NCI-H460 (cell line): ENCODE data around the gene PPM1H. TPM values are rescaled to one million over a fixed set of nuclear protein-coding genes. Genes with fewer than 3 reads are reported as not detected.
A peak's percentile ranks its signal among the peaks of the same experiment; 100 is the strongest.

Experiments
- DNase-seq: peaks from one replicate; pipeline ENCODE4 v3.0.0-alpha.2; 2016; ENCODE audit warnings: low read depth; ENCODE audit errors: extremely low read depth
- total RNA-seq: library from RNA; depleted of rRNA; stranded (reverse); fragments of >200 nt; shearing (Covaris generic); gene quantifications from 2 replicates; pipeline ENCODE4 v1.2.3, GENCODE V29; 2014

PPM1H gene
- total RNA-seq, 1 experiment from 2014 or later, result 5.2 TPM

DNA sequence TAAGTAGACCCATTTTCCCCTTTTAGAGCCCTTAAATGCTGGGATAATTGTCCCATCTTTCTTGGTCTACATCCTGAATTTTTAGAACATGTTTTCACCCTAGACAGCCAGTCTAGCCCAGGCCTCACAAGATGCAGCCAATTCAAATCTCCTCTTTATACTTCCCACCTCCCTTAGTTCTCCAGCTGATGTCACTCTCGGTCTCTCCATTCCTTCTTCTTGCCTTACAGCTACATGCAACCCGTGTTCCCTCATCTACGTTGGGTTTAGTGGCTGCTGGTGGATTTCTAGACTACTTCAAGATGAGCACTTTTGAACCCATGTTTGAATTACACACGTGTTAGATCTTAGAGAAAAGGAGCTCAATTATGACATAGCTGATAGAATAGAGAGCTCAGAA, 132.0 kb downstream of the PPM1H start:
- DNase-seq, result no peak

DNA sequence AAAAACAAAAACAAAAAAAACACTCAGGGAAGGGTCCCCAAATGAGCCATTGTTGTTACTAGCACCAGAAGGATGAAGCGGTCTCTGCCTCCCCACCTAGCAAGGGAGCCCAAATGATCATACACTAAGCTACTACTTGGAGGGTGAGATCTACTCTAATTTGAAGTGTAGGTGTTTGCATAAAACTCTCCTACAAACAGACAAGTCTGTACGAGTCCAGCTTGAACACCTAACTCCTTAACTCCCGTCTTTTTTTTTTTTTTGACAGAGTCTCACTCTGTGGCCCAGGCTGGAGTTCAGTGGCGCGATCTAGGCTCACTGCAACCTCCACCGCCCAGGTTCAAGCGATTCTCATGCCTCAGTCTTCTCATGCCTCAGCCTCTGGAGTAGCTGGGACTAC, 132.6 kb downstream of the PPM1H start:
- DNase-seq, result no peak

DNA sequence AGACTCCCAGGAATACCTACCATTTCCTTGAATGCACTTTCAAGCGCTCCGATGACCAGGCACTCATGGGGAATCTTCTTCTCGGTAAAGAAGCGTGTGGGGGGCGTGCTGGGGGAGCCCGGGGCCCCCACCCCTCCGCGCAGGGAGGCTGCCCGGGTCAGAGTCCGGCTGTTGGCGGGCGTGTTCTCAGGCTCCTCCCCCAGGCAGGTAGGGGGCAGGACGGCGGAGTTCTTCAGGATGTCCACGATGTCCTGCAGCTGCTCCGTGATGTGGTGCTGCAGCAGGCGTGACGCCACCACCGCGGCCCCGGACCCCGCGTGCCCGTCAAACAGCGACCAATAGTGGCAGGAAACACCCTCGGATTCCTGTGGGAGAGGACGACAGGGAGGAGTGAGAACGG, 133.2 kb downstream of the PPM1H start:
- DNase-seq, result no peak

DNA sequence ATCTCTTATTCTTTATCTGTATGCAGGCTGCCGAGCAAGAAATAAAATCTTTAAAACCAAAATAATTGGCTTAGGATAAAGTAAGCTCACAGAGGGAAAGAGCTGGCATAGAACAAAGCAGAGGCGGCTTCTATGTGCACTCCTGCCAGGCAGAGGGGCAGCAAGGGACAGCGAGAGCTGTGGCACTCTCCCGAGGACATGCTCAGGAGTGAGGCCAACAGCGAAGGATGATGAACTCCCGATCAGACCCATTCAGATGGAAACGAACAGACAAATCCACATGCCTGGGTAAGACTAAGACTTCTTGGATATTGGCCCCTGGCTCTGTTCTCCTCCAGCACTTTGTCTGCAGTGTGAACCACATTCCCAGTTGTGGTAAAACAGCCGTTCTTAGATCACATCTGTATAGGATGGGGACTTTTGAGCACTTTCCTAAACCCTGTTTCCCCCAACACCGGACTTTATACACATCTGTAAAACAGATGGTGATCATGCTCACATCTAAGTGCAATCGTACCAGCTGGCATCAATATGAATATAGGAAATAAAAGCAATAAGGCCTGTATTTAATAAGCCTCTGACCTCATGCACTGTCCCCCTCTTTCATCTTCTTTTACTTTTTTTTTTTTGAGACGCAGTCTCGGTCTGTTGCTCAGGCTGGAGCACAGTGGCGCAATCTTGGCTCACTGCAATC, 134.1 kb downstream of the PPM1H start:
- no peak for DNase-seq

DNA sequence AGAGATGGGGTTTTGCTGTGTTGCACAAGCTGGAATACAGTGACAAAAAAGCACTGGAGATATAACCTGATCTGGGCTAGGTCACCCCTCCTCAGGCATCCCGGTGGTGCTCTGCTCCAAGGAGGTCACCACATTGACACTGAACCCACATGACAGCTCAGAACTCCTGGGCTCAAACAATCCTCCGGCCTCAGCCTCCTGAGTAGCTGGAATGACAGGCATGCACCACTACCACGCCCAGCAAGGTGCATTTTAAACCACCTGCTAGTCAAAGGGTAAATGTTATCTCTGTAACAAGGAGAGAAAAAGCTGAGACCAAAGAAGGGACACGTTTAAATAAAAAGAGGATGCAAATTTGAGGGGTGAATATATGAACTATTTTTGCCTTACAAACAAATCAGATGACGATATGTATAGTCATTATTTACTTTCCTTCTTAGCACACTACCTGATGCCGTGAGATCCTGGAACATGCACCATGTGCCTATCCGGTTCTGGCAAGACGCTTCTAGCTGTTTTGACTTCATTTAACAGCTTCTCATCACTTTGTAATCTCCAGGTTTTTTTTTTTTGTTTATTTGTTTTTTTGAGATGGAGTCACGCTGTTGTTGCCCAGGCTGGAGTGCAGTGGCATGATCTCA, 135.1 kb downstream of the PPM1H start:
- DNase-seq, result peak; percentile 38

DNA sequence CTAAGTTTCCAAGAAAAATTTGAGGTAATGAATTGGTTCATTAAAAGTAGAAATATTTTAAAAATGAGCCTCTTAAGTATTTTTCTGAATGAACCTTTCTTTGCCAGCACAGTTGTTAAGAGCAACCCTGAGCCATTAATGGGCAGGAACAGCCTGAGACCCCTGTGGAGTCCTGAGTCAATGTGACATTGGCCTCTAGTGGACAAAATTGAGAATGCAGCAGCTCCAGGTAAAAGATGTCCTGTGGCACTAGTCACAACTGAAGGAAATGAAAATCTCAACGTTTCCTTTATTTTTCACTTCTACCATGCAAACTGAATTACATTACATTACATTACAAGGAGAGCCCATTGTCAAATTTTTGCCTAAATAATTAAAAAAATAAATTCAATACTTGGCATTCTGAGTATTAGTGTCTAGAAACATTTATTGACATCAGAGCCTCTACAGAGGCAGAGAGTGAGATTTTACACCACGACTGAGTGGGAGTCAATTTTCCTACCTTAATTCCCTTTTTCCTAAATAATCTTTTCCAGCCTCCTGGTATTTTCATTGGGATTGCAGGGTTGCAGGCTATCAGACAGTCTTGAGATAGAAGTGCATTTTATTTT, 135.7 kb downstream of the PPM1H start:
- peak; percentile 78 for DNase-seq

DNA sequence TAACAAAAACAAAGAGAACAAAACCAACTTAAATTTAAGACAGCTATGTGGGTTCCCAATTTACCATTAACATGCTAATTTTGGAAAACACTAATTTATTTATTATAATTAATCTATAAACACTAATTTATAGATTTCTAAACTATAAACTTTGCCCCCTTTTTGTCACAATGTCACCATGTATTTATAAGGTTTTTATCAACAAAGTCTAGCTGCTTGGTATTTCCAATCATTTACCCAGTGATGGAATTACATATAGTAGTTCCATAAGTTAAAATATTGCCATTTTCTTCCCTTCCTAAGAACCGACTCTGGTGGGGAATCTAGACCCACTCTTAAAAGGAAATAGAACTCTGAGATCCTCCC, 140.7 kb downstream of the PPM1H start:
- no peak for DNase-seq

DNA sequence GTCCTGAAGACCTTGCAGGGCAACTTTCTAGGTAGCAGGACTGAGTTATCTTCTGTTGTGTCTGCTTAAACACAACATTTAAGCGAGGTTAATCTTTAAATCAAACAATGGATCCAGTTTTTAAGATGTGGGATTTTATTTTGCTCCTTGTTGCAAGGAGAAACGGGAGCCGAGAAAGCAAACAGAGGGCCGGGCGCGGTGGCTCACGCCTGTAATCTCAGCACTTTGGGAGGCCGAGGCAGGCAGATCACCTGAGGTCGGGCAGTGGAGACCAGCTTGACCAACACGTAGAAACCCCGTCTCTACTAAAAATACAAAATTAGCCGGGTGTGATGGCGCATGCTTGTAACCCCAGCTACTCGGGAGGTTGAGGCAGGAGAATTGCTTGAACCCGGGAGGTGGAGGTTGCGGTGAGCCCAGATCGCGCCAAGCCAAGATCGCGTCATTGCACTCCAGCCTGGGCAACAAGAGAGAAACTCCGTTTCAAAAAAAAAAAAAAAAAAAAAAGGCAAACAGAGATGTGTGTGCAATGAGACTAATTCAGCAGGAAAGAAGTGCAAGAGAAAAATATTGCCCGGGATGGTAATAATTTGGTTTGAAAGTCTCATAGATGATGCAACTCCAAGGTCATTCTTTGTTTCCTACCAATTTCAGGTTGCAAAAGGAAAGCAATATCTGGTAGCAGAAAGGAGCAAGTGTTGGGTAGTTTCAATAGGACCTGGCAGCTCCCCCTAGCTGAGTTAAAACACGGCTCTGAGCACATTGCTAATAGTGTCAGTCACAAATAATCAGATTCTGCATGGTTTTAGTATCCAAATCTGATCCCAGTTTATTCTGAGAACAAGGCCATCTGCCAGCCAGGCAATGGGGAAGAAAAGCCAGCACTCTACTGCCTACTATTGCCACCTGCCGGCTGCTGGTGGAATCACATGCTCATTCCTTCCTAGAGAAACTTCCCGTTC, 141.4 kb downstream of the PPM1H start:
- peak; percentile 96 for DNase-seq

DNA sequence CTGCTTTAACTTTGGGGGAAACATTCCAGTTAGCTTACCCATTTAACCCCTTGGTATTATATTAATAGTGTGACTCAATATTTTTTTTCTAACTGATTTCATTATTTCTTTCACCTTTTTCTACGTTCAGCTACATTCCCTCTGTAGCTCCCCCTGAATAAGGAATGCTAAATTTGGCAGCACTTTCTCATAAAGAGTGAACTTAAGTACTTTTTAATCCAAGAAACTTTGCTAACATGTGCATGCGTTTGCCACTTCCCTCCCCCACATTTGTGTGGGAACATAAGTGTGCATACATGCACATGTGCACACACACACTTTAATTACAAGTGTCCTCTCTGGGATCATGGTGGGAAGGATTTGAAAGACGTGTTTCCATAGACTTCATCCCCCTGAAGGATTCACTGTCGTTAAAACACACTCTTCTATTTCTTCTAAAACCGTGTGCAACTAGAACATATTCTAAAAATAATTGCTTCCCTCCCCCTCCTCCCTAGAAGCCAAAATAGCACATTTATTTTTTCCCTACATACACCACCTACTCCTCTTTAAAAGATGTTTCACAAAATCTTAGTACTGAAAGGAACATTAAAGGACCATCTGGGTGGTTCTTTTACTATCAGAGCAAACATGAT, 142.6 kb downstream of the PPM1H start:
- DNase-seq, result no peak

DNA sequence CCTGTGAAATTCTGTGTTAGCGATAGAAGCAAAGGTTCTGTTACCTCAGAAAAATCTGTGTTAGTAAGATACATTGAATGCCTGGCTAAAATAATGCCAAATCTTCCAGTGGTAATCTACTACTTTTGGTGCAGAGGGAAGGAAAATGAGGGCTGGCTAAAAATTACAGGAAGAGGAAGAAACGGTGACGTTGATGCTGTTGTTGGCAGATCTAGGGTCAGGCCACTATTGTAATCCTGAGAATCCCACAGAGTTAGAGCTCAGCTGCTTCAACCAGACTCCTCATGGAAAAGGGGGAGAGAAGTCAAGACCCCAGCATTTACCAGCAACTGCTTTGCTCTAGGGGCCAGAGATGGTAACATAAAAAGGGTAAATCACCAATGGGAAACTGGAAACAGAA, 145.1 kb downstream of the PPM1H start:
- no peak for DNase-seq

DNA sequence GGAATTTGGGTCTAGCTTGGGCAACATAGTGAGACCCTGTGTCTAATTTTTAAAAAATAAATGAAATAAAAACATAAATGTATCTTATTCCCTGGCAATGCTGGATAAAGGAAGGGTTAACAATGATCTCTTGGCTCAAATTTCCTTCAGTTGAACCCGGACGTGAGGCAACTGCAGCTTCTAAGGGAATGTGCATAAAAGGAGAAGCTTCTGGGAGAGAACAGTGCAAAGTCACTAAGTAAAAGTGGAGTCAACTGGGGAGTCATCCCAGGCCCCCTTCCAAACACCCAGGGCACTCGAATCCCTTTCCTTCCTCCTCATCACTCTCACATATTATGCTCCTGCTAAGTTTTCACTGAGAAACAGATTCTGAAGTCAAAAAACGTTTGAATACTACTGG, 147.3 kb downstream of the PPM1H start:
- no peak for DNase-seq

DNA sequence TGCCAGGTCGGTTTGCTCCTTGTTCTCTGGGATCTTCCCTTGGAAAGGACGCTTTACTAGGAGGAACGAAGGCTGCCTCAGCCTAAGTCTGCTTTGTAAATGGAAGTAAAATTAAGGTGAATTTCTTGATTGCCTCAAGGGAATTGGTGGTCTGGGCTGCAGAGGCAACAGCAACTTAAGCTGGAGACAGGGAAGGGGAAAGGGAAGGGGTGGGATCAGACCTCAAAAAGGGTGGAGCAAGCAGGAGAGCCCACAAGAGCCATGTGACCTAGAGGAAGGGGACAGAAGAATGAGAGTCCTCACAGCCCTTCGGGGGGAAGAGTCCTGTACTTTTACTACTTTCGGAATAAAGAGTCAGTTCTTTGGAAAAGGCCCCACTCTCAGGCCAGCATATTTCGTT, 147.9 kb downstream of the PPM1H start:
- no peak for DNase-seq

DNA sequence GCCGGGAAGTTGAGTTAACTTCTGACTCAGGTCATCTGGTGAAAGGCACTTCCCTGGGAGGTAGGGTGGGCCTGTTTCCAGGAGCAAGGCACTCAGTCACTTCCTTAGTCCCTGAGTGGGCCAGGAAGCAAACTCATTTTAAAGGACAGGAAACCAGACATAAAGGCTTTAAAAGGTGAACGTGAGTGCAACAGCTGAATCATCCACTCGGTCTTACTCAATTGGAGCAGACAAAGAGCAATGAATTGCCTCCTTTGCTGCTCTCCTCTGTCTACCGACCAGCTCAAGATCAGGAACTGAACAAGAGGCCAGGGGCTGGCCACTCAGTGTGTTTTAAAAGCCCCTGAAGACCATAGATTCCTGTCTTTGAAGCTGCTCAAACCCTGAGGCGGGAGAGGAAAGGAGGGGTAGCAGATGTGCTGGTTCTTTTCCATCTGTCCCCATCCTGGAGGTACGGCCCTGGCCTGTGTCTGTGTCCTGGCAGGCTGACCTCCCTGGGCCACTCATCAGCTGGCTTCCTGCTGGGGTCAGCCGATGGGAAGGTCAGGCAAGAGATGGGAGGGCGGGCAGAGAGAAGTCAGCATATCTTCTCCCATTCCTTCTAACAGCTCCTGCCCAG, 148.9 kb downstream of the PPM1H start:
- peak; percentile 76 for DNase-seq

DNA sequence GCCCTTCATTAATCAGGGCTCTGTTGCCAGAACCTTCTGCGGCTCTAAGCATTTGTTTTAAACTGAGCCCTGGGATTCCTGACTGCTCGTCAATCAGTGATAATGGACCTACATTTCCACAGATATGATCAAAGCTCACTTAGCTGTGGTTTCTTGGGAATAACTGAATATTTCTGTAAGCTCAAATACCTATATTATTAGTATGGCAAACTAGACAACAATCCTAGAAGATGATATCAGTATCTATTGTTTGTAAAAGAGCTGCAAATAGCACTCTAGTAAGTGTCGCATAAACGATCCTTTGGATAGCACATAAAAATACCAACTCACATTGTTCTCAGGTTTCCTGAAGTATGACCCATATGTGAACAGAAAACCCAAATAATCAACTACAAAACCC, 150.4 kb downstream of the PPM1H start:
- DNase-seq, result no peak

DNA sequence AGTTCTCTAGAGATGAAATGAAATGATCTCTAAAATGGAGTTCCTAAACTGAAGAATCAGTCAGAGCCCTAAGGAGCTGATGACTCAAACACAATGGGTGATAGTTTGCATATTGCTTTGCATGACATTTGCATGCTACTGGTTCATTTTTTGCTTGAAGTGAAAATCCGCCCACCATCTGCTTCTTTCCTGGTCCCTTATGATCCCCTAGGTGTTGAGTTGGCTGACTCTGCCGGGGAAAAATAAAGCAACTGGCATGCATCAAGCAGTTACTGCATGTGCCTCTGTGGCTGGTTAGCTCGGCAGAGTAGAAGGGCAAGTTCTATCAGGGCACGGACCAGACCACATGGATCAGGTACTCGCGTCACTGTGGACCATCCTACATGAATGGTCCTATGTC, 151.1 kb downstream of the PPM1H start:
- DNase-seq, result no peak

DNA sequence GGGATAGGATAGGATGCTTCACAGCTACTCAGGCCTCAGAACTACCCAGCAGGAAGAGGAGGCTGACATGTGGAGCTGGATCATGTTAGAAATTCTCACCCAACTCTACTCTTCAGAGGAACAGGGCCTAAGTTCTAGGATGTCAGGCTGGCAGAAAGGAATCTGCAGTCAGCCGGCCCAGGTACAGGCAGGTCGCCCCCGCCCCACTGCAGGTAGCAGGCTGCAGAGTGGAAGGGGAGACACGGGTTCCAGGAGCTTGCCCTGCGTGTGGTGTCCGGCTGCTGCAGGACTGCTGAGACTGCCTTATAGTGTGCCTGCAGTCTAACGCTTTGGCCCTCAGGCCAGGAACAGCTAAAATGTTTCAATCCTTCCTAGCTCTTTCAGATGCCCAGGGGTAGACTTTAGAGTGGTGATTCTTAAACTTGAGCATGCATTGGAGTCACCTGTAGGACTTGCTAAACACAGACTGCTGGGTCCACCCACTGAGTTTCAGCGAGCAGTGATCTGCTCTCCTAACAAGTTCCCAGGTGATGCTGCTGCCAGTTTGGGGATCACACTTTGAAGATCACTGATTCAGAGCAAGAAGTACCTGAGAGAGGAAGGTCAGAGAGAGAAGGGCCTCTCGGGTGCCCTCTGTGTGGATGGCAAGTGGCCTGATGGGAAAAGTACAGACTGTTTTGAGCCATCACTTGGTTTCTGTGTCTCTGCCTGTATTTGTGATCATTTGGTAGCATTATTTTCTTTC, 153.6 kb downstream of the PPM1H start:
- DNase-seq, result no peak

DNA sequence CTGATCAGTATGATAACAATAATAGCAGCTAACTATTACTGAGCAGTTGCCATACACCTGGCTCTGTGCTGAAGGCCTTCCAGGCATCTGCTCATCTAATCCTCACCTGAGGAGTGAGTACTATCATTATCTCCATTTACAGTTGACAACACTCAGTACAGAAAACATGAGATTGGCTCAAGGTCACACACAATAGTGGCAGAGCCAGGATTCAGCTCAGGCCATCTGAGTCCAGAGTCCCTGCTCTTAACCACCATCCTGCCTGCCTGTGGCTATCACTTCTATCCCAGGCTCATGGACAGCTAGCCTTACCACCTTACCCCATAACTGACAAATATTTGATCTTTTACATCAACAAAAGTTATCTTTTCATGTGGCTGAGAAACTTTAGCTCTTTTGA, 155.5 kb downstream of the PPM1H start:
- DNase-seq, result no peak

DNA sequence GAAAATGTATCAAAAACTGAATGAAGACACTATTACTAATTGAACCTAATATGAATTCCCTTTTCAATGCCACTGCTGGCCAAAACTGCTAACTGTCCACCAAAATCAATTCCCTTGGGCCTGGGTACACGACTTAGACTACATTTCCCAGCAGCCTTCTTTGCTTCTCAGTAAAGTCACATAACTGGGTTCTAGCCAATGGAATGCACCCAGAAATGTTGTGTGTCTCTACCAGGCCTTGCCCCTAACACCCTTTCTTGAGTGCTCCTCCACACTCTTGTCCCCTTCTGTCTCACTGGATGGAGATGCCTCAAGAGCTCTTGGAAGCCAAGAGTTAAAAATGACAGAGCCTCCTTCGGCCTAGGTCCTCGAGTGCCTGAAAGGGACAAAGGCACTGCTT, 156.8 kb downstream of the PPM1H start:
- DNase-seq, result no peak

DNA sequence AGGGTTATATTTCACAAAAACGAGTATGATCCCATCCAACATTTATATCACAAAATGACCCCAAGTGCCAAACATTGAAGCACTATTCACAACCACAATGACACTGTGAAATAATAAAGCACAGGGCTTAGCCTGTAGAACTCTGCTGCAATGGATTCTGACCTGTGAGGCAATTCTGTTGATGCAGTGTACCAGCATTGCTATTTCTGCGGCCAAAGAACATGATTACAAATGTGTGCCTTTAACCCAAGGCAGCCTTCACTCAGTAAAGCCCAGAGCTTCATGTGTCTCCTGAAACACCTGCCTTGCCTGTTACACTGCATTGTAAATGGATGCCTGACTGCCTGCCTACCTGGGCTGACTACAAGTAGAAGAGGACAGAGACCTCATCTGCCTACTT, 158.0 kb downstream of the PPM1H start:
- DNase-seq, result no peak

DNA sequence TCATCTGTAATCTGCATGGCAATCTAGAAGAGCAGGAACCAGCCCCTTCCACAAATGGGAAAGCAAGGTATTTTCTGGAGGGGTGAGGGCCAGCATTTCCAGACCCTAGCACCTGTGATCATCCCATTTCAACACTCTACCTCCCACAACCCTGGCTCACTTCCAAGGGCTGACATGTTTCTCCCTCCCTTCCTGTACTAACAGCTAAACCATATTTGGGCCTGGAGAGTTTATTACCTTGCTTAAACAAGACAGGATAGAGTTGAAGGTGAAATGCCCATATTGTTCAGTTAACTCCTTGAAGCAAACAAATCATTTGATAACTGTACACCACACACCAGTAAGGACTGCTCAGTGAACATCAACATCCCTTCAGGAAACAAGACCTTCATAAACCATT, 158.4 kb downstream of the PPM1H start:
- no peak for DNase-seq
